ENCODE data around the gene DYRK4.
A peak's percentile ranks its signal among the peaks of the same experiment; 100 is the strongest.

DYRK4 gene

GRCh38 chr12:4648501-4649357 is 86.7 kb downstream of the DYRK4 start, which contains the start of the genes AKAP3 and NDUFA9:
TSS of gene AKAP3 (minus strand) at chr12:4649051. CDS start at chr12:4638196, 10,855 bp downstream.
TSS of gene NDUFA9 (plus strand) at chr12:4649114. CDS start at chr12:4649127, 13 bp downstream.
- Histone ChIP-seq H3K27ac (peak within 1 kb of the TSS; percentile 76), H3K79me2 (ENCODE audit: insufficient read depth, low read depth) (peaks cover 41% of the 10 kb centered on the region)
- TF ChIP-seq, protein P1, sequence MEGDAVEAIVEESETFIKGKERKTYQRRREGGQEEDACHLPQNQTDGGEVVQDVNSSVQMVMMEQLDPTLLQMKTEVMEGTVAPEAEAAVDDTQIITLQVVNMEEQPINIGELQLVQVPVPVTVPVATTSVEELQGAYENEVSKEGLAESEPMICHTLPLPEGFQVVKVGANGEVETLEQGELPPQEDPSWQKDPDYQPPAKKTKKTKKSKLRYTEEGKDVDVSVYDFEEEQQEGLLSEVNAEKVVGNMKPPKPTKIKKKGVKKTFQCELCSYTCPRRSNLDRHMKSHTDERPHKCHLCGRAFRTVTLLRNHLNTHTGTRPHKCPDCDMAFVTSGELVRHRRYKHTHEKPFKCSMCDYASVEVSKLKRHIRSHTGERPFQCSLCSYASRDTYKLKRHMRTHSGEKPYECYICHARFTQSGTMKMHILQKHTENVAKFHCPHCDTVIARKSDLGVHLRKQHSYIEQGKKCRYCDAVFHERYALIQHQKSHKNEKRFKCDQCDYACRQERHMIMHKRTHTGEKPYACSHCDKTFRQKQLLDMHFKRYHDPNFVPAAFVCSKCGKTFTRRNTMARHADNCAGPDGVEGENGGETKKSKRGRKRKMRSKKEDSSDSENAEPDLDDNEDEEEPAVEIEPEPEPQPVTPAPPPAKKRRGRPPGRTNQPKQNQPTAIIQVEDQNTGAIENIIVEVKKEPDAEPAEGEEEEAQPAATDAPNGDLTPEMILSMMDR (conservative IDR thresholded peaks at IDR 0.05; ENCODE audit: low read depth, low read length) = no peak

GRCh38 chr12:4649358-4649661 is 87.3 kb downstream of the DYRK4 start:
- H3K27ac ChIP-seq = peak overlapping the region; percentile 76
- TF ChIP-seq, protein P1 (conservative IDR thresholded peaks at IDR 0.05; ENCODE audit: low read depth, low read length) = no peak
- no peaks in the 10 kb centered on the region for H4K20me1 ChIP-seq (ENCODE audit: insufficient read depth)
- H3K9ac ChIP-seq = peak overlapping the region; percentile 91
- peak overlapping the region; percentile 11 for H3K4me3 ChIP-seq (IDR thresholded peaks at IDR 0.05; ENCODE audit: insufficient read depth, low read depth, low read length)
- H3K4me2 ChIP-seq = peak overlapping the region; percentile 93
- peaks cover 38% of the 10 kb centered on the region for H3K4me1 ChIP-seq (ENCODE audit: low read depth, poor library complexity, severe bottlenecking)
- H3K27me3 ChIP-seq (ENCODE audit: insufficient read depth, low read depth) = no peaks in the 10 kb centered on the region
- H3K79me2 ChIP-seq (ENCODE audit: insufficient read depth, low read depth) = peaks cover 46% of the 10 kb centered on the region
- H2AFZ ChIP-seq (ENCODE audit: low read depth) = peak overlapping the region; percentile 89
- H3K36me3 ChIP-seq (ENCODE audit: insufficient read depth) = no peaks in the 10 kb centered on the region

More at GRCh38 chr12:4648501-4649357, 86.7 kb downstream of the DYRK4 start, which contains the start of the genes AKAP3 and NDUFA9:
- H2AFZ ChIP-seq (ENCODE audit: low read depth) = peak within 1 kb of the TSS; percentile 89
- H3K4me1 ChIP-seq (ENCODE audit: low read depth, poor library complexity, severe bottlenecking) = peaks cover 35% of the 10 kb centered on the region
- no peaks in the 10 kb centered on the region for H3K36me3 ChIP-seq (ENCODE audit: insufficient read depth)
- H3K9ac ChIP-seq = peak within 1 kb of the TSS; percentile 91
- H3K27me3 ChIP-seq (ENCODE audit: insufficient read depth, low read depth) = no peaks in the 10 kb centered on the region
- H3K4me2 ChIP-seq = peak within 1 kb of the TSS; percentile 93
- peak within 1 kb of the TSS; percentile 11 for H3K4me3 ChIP-seq (IDR thresholded peaks at IDR 0.05; ENCODE audit: insufficient read depth, low read depth, low read length)
- H4K20me1 ChIP-seq (ENCODE audit: insufficient read depth) = no peaks in the 10 kb centered on the region

DNA sequence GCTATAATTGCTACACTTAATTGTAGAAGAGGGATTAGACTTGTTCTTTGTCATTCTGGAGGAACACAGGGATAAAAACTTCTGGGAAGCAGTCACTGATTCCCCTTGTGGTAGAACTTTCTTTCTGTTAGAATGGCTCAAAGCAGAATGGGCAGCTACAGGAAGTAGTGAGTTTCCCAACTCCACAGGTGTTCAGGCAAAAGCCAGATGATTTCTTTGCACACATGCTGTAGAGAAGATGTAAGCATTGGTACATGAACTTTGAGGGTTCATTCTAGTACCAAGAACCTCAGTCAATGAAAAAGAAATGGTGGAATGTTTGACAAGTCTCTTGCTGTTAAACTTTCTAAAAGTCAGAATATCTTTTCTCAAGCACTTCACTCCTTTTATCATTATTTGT is 91.2 kb downstream of the DYRK4 start:
- Histone ChIP-seq H3K27ac (no peak overlapping the region), H3K9ac (no peak overlapping the region), H3K4me2 (no peak overlapping the region), H3K27me3 (ENCODE audit: insufficient read depth, low read depth) (no peaks in the 10 kb centered on the region), H2AFZ (ENCODE audit: low read depth) (no peak overlapping the region), H3K79me2 (ENCODE audit: insufficient read depth, low read depth) (peaks cover 46% of the 10 kb centered on the region), H3K4me1 (ENCODE audit: low read depth, poor library complexity, severe bottlenecking) (peaks cover 31% of the 10 kb centered on the region), H3K4me3 (IDR thresholded peaks at IDR 0.05; ENCODE audit: insufficient read depth, low read depth, low read length) (no peak overlapping the region), H4K20me1 (ENCODE audit: insufficient read depth) (no peaks in the 10 kb centered on the region), H3K36me3 (ENCODE audit: insufficient read depth) (no peaks in the 10 kb centered on the region; the same call in 1 of the 2 replicates)
- TF ChIP-seq, protein P1 (conservative IDR thresholded peaks at IDR 0.05; ENCODE audit: low read depth, low read length) = no peak

DNA sequence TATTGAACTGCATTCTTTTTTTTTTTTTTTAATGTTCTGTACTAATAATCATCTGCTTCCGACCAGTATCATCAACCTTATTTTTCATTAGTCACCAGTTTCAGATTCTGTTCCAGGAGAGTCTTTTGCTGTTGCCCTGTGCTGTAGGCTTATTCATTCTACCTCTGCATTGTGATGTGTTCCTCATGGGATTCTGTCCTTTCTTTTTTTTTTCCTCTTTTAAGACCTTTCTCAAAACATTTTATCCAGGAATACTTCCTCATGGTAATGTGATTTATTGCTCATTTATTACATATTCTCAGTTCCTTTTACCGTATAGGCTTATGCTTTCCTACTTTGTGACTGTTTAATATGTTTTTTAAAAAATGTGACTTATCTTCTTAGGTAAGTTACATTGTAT is 91.7 kb downstream of the DYRK4 start:
- no peak overlapping the region for H3K4me3 ChIP-seq (IDR thresholded peaks at IDR 0.05; ENCODE audit: insufficient read depth, low read depth, low read length)
- no peaks in the 10 kb centered on the region for H4K20me1 ChIP-seq (ENCODE audit: insufficient read depth)
- no peak overlapping the region for H3K27ac ChIP-seq
- H3K36me3 ChIP-seq (ENCODE audit: insufficient read depth) = no peaks in the 10 kb centered on the region; the same call in 1 of the 2 replicates
- peaks cover 31% of the 10 kb centered on the region for H3K4me1 ChIP-seq (ENCODE audit: low read depth, poor library complexity, severe bottlenecking)
- no peak overlapping the region for H3K4me2 ChIP-seq
- H3K9ac ChIP-seq = no peak overlapping the region
- no peak overlapping the region for H2AFZ ChIP-seq (ENCODE audit: low read depth)
- H3K27me3 ChIP-seq (ENCODE audit: insufficient read depth, low read depth) = no peaks in the 10 kb centered on the region
- peaks cover 46% of the 10 kb centered on the region for H3K79me2 ChIP-seq (ENCODE audit: insufficient read depth, low read depth)
- TF ChIP-seq, protein P1 (conservative IDR thresholded peaks at IDR 0.05; ENCODE audit: low read depth, low read length) = no peak
